HuH-7 (cell line): ENCODE results near the gene NOS3.

Experiments used
- DNase-seq: peaks from one replicate; pipeline ENCODE4 v3.0.0; 2011; ENCODE audit warnings: low spot score

NOS3 gene

DNA sequence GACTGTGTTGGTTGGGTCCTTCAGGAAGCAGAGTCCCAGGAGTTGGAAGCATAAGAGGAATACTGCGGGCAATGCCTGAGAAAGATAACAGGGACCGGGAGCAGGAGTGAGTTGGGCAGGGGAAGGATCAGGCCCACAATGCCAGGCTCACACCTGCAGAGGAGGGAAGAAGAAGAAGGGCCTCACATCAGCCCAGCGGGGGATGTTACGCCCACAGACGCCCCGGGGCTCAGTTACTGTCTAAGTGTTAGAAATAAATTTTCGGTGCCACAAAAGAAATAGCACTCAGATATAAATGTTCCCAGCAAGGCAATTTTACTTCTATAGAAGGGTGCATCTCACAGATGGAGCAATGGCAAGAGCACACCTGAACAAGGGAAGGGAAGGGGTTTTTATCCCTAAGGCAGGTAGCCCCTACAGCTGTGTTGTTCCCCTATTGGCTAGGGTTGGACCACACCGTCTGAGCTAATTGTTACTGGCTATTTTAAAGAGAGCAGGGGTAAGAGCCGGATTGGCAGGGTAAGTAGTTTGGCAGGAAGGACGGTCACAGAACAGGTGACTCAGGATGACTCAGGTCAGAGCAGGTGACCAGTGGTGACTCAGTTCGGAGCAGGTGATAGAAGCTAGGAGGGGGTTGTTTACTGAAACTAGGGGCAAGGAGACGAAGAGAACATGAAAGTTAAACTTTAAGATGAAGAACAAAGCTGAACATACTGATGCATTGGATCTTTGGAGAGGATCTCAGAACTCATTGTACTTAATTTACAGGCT lies at the start of gene NOS3:
Gene NOS3 (plus strand): TSS at position 602 of the 771 bp plus-strand sequence. CDS start 2,787 bp downstream, outside the sequence.
- no peak for DNase-seq

DNA sequence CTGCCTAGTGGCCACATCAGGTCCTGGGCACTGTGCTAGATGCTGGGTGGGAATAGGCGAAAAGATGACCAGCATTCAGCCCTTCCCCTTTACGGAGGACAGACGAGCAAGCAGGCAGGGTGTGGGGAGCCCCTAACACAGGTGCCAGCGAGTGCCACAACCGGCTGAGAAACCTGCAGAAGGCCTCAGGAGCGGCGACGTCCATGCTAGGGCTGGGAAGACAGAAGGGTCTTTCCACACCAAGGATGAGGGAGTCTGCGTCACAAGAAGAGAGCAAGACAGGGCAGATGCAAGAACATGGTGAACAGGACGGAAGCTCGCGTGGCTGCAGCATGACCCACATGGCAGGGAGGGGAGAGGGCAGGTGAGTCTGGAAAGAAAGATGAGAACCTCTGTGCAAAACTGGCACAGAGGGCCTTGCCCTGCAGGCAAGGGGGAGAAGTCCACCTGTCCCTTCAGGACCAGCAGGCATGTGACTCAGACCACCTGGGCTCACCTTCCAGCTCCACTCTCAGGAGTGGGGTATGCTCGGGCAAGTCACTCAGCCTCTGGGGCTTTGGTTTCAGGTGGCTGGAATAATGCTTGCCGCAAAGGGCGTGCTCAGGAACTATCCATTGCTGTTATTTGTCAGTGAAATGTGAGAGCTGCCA lies 49.3 kb upstream of the NOS3 start:
- DNase-seq: no peak

DNA sequence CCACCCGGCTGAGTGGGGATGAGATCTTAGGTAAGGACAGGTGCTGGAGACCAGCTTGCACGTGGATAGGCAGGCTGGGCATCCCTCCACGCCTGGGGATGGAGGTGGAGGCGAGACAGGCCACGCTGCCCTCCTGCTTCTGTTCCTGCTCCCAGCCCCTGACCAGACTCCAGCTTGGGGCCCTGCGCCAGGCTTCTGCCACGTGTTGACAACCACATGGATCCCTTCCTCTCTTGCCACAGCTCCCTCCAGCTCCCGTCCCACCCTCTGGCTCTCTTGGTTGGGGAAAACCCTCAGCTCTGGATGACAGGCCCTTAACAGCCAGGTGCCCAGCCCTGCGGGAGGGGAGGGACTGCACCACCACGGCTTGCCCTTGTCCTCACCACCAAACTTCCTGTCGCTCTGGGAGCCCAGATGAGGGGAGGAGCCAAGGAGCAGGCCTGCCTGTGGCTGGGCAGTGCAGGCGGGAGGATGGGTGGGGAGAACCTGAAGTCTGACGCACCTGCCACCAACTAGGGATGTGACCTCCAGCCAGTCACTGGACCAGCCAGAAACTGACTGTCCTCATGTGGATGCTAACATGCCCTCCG lies 48.7 kb upstream of the NOS3 start:
- DNase-seq: no peak

- no peak for DNase-seq
Observed at GRCh38 chr7:150942591-150943452, 48.0 kb upstream of the NOS3 start.

DNA sequence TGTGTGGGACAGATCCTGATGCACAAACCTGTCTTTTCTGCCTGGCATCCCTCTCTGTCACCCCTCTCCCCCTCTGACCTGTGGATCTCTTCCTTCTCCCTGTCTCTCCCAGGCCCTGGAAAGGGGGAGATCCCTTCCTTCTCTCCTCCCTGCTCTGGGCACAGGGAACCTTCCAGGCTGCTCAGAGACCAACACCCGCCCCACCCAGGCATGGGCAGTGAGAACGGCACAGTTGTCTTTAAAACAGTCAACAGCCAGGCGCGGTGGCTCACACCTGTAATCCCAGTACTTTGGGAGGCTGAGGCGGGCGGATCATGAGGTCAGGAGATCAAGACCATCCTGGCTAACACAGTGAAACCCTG lies 47.4 kb upstream of the NOS3 start:
- DNase-seq: no peak

- no peak for DNase-seq
Observed at GRCh38 chr7:150944066-150945042, 46.5 kb upstream of the NOS3 start.

DNA sequence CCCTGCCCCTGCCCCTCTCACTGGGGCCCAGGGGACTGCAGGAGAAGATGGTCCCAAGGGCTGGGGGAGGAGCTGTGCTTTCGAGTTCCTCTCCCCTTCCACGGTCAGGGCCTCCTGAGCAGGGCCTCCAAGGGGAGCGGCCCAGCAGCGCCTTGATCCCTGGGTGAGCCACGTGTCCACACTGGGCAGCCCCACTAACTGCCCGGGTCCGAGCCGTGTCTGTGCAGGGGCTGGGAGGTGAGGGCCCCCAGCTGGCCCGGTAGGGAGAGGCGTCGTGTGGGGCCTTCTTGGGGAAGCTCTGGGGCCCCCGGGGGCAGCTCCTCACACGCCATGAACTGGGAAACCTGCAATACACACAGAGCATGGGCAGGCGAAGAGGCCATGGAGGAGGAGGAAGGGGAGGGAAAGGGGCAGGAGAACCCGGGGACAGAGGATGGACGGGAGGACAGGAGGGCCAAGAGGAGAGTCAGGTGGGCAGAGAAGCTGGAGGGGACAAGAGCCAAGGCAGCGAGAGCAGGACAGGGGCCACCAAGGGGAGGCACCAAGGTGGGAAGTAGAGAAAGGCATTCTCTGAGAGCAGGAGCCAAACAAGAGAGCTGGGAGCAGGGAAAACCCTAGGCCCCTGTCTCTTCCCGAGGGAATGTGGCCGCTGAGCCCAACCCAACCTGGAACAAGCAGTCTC lies 45.5 kb upstream of the NOS3 start:
- no peak for DNase-seq

DNA sequence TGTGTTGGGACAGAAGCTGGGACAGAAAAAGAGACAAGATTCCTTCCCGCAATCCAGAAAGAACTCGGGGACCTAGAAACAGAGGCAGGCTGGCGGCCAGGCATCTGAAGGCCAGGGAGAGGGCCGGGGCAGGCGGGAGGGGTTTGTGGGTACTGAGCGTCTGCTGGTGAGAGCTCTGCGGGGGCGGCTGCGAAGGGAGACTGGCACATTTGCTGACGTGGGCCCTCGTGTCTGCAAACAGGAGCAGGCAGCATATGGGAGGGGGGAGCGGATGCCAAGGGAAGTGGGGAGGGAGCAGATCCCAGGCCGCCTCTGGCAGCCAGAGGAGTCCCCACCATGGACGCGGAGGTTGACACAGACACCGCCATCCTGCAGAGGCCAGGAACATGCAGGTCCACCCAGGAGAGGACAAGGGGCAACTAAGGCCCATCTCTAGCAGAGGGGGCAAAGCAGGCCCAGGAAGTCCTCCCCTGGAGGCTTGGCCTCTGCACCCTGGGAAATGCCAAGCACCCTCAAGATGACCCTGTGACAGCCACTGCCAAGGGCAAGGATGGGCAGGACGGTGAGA lies 44.9 kb upstream of the NOS3 start:
- no peak for DNase-seq

- no peak for DNase-seq
Observed at GRCh38 chr7:150946421-150947240, 44.2 kb upstream of the NOS3 start.

- DNase-seq: no peak
Observed at GRCh38 chr7:150947241-150947745, 43.5 kb upstream of the NOS3 start.

GRCh38 chr7:150947761-150948651 lies 42.8 kb upstream of the NOS3 start:
- DNase-seq: no peak

GRCh38 chr7:150948791-150949251 lies 42.0 kb upstream of the NOS3 start:
- DNase-seq: no peak

- no peak for DNase-seq
Observed at GRCh38 chr7:150949564-150949963, 41.3 kb upstream of the NOS3 start.

DNA sequence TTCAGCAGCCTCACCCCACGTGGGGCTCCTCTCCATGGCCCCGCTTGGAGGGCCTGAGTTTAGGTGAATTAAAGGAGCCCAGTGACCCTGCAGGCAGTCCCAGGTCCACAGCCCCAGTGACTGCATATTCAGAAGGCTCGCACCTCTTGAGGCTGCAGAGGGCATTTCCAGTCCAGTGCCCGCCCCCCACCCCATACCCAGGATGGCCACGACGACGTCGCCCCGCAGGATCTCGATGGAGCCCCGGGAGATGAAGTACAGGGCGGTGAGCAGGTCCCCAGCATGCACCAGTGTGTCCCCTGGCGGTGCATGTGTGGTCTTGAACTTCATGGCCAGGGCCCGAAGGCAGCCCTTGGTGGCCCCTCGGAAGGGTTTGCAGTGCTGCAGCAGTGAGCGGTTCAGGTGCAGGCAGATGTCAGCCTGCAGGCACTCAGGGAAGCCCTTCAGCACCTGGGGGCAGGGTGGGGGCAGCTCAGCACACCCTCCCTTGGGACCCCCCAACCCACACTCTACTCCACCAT lies 40.8 kb upstream of the NOS3 start:
- DNase-seq: no peak

GRCh38 chr7:150950496-150951180 lies 40.2 kb upstream of the NOS3 start:
- DNase-seq: no peak

DNA sequence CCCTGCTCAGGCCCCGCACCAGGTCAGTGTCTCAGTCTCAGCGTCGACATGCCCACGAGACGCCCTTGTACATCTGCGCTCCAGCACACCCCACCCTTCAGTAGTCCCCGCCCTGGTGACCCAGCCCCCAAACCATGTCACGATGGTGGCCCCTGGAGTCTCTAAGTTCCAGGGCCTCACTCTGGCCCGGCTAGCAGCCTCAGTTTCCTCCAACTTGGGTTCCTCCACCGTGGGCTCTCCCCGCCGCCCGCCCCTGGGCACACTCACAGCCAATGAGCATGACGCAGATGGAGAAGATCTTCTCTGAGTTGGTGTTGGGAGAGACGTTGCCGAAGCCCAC lies 39.7 kb upstream of the NOS3 start:
- DNase-seq: no peak

- no peak for DNase-seq
Observed at GRCh38 chr7:150951521-150951920, 39.3 kb upstream of the NOS3 start.
